SKM-1 (cell line): ENCODE results near the gene ATF4.

ENCODE experiments used
- DNase-seq: peaks from one replicate; lab custom pipeline; 2025; ENCODE audit not compliant: unreplicated experiment; lab: John Stamatoyannopoulos, UW

ATF4 gene

GRCh38 chr22:39556970-39557841 lies 36.8 kb downstream of the ATF4 start:
- no peak for DNase-seq

GRCh38 chr22:39558254-39558727 lies 37.9 kb downstream of the ATF4 start:
- DNase-seq = no peak

GRCh38 chr22:39558950-39559349 lies 38.6 kb downstream of the ATF4 start:
- DNase-seq = no peak

GRCh38 chr22:39559456-39560105 lies 39.2 kb downstream of the ATF4 start:
- no peak for DNase-seq

- no peak for DNase-seq
Observed at GRCh38 chr22:39560127-39560526, 39.8 kb downstream of the ATF4 start.

- DNase-seq = no peak
Observed at GRCh38 chr22:39562839-39563489, 42.6 kb downstream of the ATF4 start.

- no peak for DNase-seq
Observed at GRCh38 chr22:39563571-39564428, 43.4 kb downstream of the ATF4 start.

- DNase-seq = no peak
Observed at GRCh38 chr22:39565414-39565944, 45.1 kb downstream of the ATF4 start.

GRCh38 chr22:39567135-39567946 lies 47.0 kb downstream of the ATF4 start:
- DNase-seq = no peak

- no peak for DNase-seq
Observed at GRCh38 chr22:39568278-39568981, 48.1 kb downstream of the ATF4 start.

- DNase-seq = no peak
Observed at GRCh38 chr22:39569066-39569465, 48.7 kb downstream of the ATF4 start.

GRCh38 chr22:39570226-39570625 lies 49.9 kb downstream of the ATF4 start:
- no peak for DNase-seq

GRCh38 chr22:39570665-39571064 lies 50.3 kb downstream of the ATF4 start, which contains the start of gene CACNA1I:
Gene CACNA1I (plus strand): TSS chr22:39570753. CDS start chr22:39570753, 0 bp downstream.
- no peak for DNase-seq

- no peak for DNase-seq
Observed at GRCh38 chr22:39571538-39571937, 51.2 kb downstream of the ATF4 start.
